GM18873 (cell line): Measurements from ENCODE around the gene RPL41.

Experiments used
- ATAC-seq: cut with Tn5 transposase; IDR thresholded peaks from one replicate; pipeline ENCODE4 v1.9.1; 2021; ENCODE audit warnings: mild to moderate bottlenecking, moderate library complexity, moderate number of reproducible peaks; ENCODE audit not compliant: unreplicated experiment, low FRiP score

Gene RPL41

GRCh38 chr12:56126732-56127239 lies 10.4 kb downstream of the RPL41 start:
- ATAC-seq = no peak

DNA sequence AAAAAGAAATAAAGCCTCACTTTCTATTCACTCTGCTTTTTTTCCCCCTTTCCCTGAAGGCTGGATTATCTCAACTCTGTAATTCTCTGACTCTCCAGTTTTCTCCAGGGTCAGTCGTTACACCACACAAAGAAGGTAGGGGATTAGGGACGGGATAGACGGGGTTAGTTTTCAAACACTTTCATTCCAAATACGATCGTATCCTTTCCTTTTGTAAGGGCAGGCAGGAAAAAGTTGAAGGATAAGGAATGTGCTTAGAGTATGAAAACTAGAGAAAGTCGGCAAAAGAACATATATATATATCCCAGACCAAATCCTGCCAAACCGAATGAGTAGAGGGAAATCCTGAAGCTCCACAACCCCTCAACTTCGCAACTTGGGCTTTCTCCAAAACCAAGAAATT lies 11.1 kb downstream of the RPL41 start:
- ATAC-seq = no peak

DNA sequence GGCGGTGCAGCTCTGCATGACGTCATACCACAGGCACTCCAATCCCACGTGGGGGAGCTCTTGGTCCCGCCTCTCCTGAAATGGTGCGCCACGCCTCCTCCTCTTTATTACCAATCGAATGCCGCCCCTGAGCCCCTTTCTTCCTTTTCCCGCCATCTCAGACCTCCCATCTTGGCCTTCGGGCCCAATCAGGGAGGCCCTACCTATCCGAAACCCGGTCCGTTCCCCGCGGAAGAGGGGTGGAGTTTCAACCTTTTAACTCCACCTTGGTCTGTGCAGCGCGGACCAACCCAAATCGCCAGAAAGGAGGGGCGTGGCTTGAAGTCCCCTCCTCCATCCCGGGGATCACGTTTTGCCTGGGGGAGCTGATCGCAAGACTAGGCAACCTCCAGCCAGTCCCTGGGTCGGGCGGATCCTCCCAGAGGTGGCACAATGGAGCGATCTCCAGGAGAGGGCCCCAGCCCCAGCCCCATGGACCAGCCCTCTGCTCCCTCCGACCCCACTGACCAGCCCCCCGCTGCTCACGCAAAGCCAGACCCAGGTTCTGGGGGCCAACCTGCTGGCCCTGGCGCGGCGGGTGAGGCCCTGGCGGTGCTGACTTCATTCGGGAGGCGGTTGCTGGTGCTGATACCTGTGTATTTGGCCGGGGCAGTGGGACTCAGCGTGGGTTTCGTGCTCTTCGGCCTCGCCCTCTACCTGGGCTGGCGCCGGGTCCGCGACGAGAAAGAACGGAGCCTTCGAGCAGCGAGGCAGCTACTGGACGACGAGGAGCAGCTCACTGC lies 11.6 kb downstream of the RPL41 start, which contains the start of gene ESYT1:
Gene ESYT1 (plus strand): TSS at position 380 of the 782 bp plus-strand sequence. CDS start 53 bp downstream, at position 433.
- peak; percentile 90 for ATAC-seq

- no peak for ATAC-seq
Observed at GRCh38 chr12:56128670-56129205, 12.3 kb downstream of the RPL41 start.

DNA sequence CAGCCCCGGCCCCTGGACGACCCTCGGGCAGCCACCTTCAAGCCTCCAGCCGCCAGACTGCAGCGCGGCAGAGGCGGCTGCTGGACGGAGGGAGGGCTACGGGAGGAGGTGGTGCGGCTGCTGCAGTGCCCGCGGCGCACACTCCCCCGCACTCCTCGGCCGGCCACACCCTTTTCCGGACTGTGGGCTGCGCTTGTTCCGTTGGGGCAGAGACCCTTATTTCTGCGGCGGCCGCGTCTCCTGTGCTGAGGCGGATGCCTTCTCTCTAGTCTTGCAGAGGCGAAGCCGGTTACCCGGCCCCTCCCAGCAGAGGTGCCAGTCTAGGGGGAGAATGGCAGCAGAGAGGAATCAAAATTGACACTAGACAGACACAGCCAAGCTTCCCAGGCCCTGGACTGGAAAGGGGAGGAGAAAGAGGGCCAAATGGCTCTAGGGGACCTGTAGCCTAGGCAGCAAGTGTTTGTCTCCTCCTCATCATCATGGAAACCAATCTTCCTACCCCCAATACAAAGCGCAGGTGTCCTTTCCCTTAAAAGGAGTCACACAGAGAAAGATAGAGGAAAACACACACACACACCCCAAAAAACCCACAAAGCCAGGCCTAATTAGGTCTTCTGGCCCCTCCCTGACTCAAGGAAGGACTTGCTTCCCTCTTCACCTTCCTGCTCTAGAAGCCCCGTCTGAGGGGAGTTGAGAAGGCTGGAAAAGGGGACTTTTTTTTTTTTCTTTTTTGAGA lies 12.9 kb downstream of the RPL41 start:
- no peak for ATAC-seq

GRCh38 chr12:56129942-56130495 lies 13.6 kb downstream of the RPL41 start:
- no peak for ATAC-seq

- no peak for ATAC-seq
Observed at GRCh38 chr12:56130876-56131275, 14.4 kb downstream of the RPL41 start.

GRCh38 chr12:56134897-56135296 lies 18.5 kb downstream of the RPL41 start:
- no peak for ATAC-seq

DNA sequence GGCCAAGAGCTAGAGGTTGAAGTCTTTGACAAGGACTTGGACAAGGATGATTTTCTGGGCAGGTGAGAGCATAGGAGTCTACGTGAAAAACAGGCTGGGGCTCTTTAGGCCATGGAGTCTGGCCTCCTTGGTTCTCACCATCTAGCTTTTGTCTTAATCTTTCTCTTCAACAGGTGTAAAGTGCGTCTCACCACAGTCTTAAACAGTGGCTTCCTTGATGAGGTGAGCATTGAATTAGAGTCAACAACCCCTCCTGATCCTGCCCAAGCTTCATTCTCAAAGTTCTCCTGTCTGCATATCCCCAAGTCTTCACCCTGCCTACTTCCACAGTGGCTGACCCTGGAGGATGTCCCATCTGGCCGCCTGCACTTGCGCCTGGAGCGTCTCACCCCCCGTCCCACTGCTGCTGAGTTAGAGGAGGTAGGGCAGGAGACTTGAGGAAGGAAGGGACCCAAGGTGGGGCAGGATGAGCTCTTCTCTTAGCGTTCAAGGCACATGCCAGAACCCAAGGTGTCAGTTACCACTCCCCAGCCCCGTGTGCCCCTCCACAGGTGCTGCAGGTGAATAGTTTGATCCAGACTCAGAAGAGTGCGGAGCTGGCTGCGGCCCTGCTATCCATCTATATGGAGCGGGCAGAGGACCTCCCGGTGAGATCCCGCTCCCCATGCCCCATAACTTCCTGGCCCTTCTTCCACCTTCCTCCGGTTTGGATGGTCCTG lies 21.6 kb downstream of the RPL41 start:
- ATAC-seq = no peak

DNA sequence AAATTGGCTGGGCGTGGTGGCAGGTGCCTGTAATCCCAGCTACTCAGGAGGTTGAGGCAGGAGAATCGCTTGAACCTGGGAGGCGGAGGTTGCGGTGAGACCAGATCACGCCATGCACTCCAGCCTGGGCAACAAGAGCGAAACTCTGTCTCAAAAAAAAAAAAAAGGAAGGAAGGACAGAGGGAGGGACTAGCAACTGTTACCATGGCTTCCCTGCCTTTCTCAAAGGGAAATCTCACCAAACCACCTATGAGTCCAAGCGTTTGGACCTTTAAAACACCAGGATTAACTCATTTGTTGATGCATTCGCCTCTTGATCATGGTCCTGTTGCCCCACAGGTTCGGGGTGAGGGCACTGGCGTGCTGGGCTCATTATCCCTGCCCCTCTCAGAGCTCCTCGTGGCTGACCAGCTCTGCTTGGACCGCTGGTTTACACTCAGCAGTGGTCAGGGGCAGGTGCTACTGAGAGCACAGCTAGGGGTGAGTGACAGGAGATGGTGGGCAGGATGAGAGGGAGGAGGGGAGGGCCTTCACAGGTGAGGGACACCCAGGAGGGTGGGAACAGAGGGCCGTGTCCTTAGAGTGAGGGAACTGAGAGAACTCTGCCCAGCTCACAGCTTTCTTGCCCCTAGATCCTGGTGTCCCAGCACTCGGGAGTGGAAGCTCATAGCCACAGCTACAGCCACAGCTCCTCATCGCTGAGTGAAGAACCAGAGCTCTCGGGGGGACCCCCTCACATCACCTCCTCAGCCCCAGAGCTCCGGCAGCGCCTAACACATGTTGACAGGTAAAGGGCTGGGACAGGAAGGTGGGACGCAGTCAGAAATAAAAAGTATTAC lies 25.7 kb downstream of the RPL41 start:
- ATAC-seq = no peak

- no peak for ATAC-seq
Observed at GRCh38 chr12:56143217-56143616, 26.8 kb downstream of the RPL41 start.

DNA sequence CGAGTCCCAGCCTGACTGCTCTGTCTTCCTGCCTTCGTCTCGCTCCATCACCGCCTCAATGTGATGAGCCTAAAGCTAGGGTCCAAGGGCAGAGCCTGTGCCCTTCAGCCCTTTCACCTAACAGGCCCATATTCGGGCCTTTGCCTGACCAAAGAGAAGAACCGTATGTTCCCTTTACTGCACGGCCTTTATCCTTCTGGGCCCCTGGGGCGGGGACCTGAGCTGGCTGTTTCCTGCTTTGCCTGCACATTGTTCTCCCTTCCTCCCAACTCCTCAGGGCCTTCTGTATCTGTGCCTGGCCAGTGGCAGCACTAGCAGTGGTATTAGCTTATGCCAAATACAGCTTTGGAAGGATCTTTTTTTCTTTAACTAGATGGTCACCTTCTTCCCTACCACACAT lies 27.4 kb downstream of the RPL41 start:
- ATAC-seq = no peak

DNA sequence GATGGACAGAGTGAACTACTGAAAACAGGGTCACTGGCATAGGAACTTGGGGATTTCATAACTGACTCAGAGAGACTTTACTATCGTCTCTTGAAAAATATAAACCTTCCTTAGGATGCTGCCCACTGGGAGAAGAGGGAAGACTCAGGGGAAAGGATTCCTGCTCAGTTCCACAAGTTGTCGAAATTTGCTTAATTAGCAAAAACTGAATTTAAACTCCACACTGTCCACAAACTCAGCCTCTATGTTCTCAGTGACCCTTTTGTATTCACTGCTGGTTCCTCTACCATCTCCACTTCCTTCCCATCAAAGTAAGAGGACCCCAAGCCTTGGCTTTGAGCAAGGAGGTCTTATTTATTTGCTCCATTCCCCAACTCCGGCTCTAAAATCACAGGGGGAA lies 28.8 kb downstream of the RPL41 start:
- ATAC-seq = no peak

GRCh38 chr12:56146492-56147460 lies 30.3 kb downstream of the RPL41 start:
- ATAC-seq = no peak

- ATAC-seq = no peak
Observed at GRCh38 chr12:56150563-56150962, 34.1 kb downstream of the RPL41 start.

DNA sequence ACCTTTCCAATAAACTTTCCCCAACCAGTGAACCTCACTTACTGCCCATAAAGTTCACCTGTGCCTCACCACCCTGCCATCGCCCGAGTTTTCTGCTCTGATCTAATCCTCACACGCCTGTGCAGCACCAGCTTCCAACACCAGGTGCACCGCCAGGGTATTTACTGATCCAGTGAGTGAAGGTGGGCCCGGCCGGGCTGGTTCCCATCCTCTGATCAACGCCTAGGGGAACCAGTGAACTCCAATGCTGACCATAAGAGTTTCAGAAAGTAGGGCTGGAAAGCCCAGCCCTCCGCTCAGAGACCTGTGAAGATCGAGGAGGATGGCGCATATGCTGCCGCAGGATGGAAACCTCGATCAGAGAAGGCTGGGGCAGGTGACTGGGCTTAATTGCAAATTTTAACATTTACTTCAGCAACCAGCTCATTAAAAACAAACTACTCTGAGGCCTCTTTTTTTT lies 35.3 kb downstream of the RPL41 start:
- ATAC-seq = peak; percentile 42

GRCh38 chr12:56152132-56152755 lies 35.8 kb downstream of the RPL41 start, which contains the start of gene MYL6B:
Gene MYL6B, plus strand, starts transcription at chr12:56152587. Its CDS starts 1,332 bp downstream, at chr12:56153919.
- ATAC-seq = peak; percentile 74
